GM15510 (cell line): ENCODE data around the gene SEC22C.

Experiments used
- POLR2A ChIP-seq: IDR thresholded peaks from 3 replicates; pipeline ENCODE4 v1.6.1; 2011; ENCODE audit warnings: borderline replicate concordance; ENCODE audit not compliant: insufficient read length; ENCODE audit errors: extremely low read depth

The SEC22C gene

DNA sequence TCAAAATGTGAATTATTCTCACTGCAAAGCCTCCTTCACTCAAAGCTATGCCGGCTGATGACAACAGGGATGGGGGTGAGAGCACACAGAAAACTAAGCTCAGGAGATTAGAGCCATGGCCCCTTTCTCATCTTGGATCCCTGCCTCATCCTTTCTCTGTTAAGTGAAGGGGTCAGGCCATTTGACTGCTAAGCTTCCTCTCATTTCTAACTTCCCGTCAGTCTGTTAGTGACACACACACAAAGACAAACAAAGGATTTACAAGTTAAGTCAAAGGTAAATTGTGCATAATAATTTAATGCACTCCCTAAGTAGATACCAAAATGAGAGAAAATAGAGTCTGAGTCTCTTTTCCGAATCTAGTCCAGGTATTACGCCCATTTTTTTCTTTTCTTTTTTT lies 10.0 kb upstream of the SEC22C start:
- no peak for TF ChIP-seq POLR2A

- no peak for TF ChIP-seq POLR2A
Measured at GRCh38 chr3:42590989-42591756, 9.4 kb upstream of the SEC22C start.

DNA sequence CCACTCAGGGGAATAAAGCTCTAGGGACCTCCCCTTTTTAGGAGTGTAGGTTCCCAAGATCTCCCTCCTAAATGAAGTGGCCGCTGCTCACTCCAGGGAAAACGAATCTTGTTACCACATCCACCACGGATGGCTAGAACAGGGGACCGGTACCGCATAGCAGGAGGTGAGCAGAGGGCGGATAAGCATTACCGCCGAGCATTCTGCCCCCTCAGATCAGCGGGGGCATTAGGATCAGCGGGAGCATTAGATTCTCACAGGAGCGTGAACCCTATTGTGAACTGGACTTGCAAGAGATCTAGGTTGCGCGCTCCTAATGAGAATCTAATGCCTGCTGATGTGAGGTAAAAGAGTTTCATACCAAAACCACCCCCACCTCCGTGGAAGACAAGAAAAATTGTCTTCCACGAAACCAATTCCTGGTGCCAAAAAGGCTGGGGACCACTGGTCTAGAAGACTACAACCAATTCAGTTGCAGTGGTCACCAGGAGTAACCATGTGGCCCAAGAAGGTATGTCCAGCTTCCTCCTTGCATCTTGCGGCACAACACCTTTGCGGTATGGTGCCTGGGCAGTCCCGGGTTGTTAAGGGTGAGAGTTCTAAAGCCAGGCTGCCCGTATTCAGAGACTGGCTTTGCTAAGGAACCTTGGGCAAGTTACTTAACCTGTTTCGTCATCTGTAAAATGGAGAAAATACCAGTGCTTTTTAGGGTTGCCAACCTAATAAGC lies 7.8 kb upstream of the SEC22C start:
- no peak for TF ChIP-seq POLR2A

DNA sequence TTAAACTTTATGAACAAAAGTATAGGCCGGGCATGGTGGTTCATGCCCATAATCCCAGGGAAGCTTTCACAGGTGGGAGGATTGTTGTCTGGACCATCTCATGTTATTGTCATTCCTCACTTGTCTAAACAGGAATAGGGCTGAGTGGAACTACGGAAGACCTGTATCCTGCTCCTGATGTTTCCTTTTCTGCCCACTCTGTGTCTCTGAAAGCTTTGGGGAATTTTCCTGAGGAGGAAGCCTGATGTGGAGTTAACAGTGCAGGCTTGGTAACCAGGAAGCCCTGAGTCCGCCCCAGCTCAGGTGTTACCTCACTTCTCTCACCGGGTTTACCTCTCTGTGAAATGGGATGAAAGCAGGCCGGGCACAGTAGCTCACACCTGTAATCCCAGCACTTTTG lies 6.9 kb upstream of the SEC22C start:
- TF ChIP-seq POLR2A, result no peak

- TF ChIP-seq POLR2A, result no peak
Measured at GRCh38 chr3:42582474-42583070, 805 bp upstream of the SEC22C start.

- TF ChIP-seq POLR2A, result no peak
Measured at GRCh38 chr3:42581400-42581708, 413 bp downstream of the SEC22C start.

DNA sequence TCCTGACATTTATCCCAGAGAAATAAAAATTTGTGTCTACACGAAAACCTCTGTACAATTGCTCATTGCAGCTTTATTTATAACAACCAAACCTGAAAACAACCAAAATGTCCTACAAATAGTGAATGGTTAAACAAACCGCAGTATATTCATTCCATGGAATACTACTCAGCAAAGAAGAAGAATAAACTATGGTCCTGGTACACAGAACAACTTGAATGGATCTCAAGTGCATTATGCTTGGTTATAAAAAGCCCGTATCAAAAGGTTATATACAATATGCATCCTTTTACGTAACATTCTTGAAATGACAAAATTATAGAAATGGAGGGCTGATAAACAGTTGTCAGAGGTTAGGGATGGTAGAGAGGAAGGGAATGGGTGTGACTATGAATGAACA lies 3.7 kb downstream of the SEC22C start:
- TF ChIP-seq POLR2A, result no peak

- TF ChIP-seq POLR2A, result no peak
Measured at GRCh38 chr3:42575137-42575741, 6.5 kb downstream of the SEC22C start.

- TF ChIP-seq POLR2A, result no peak
Measured at GRCh38 chr3:42572278-42572677, 9.5 kb downstream of the SEC22C start.

GRCh38 chr3:42569593-42570142 lies 12.1 kb downstream of the SEC22C start:
- TF ChIP-seq POLR2A, result no peak

GRCh38 chr3:42562047-42562907 lies 19.5 kb downstream of the SEC22C start:
- TF ChIP-seq POLR2A, result no peak

- TF ChIP-seq POLR2A, result no peak
Measured at GRCh38 chr3:42557854-42558253, 23.9 kb downstream of the SEC22C start.

DNA sequence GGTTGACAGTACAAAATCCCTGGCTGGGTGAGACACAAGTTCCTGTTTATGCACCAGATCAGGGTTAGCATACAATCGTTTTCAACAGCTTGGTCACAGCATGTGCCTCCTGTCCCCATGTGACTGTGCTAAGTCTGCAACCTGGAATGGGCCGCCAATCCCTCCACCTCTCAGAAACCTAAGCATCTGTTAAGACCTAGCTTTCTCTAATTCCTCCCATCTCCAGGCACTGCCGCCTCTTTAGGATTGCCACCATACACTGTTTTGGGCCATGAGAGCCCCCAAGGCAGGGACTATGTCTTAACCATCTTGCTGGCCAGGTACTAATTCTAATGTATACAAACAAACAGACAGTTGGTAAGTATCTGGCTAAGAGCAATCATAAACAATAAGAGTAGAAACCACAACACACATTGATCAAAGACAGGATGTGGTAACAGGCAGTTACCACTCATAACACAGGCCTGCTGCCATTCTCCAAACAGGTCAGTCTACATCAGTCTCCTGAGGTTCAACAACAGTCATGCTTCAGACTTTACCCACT lies 25.6 kb downstream of the SEC22C start:
- TF ChIP-seq POLR2A, result no peak

GRCh38 chr3:42552830-42553229 lies 28.9 kb downstream of the SEC22C start:
- TF ChIP-seq POLR2A, result no peak

DNA sequence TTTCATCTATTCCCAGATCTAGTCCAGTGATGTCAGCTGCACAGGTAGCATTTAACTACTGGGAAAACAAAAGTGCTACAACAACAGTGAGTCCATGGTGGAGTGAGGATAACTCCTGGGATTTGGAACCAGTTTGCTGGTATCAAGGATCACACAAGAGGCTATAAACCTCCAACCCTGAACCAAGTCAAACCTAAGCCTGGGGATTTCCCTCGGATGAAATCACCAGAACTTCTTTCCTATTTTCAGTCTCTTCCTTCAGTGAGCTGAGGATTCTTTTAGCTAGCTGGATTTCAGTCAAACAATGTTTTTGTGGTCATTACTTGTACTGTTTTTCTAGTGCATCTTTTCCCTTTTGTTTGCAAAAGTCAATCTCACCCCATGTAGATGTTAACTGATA lies 31.5 kb downstream of the SEC22C start:
- no peak for TF ChIP-seq POLR2A

GRCh38 chr3:42549131-42549530 lies 32.6 kb downstream of the SEC22C start:
- TF ChIP-seq POLR2A, result no peak
